Mononuclear cell (primary cell): Measurements from ENCODE around the gene HDAC4. TPM values are rescaled to one million over a fixed set of nuclear protein-coding genes. Genes with fewer than 3 reads are reported as not detected.

Experiments
- H3K27me3 ChIP-seq: 2 replicates; pipeline ENCODE4 v1.6.0; 2011; ENCODE audit warnings: low read length, control low read depth; ENCODE audit not compliant: insufficient read depth
- H3K4me1 ChIP-seq: 2 replicates; pipeline ENCODE4 v1.5.1; 2011; ENCODE audit warnings: mild to moderate bottlenecking, low read length, control low read depth; ENCODE audit not compliant: insufficient read depth
- H3K4me3 ChIP-seq: 2 replicates; pipeline ENCODE4 v1.5.1; 2011; ENCODE audit warnings: mild to moderate bottlenecking, low read length, moderate library complexity
- H3K9me3 ChIP-seq: 2 replicates; pipeline ENCODE4 v1.5.1; 2011; ENCODE audit warnings: low read depth, mild to moderate bottlenecking, control low read depth, low read length
- total RNA-seq: library from RNA; depleted of rRNA; stranded (reverse); fragments of >200 nt; gene quantifications from one replicate; pipeline ENCODE4 v1.2.3, GENCODE V29; 2012

HDAC4 gene
- total RNA-seq, 1 donor = 27.7 TPM

GRCh38 chr2:239245107-239245506, 155.7 kb downstream of the HDAC4 start:
- Histone ChIP-seq H3K4me1 (peaks cover 59% of the 10 kb centered on the region), H3K27me3 (no peaks in the 10 kb centered on the region), H3K9me3 (no peaks in the 10 kb centered on the region), H3K4me3 (no peak overlapping the region)

DNA sequence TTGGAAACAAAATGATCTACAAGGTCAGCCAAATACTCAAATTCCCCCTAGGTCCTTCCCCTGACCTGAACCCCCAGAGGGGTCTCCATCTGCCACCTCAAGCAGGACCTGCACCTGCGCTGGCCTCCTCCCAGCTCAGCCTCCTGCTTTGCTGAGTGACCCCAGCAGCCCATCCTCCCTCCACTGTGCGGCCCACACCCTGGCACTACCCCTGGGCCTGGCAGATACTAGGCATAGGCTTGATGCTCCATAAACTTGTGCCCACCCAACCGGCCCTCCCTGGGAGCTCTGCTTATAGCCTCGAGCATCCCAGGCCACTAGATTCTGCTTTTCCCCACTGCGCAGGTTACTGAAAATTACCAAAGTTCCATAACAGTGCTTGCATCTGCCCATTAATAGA, 156.2 kb downstream of the HDAC4 start:
- H3K4me1 ChIP-seq = peaks cover 59% of the 10 kb centered on the region
- H3K9me3 ChIP-seq = no peaks in the 10 kb centered on the region
- H3K4me3 ChIP-seq = no peak overlapping the region
- H3K27me3 ChIP-seq = no peaks in the 10 kb centered on the region

GRCh38 chr2:239241431-239241960, 159.3 kb downstream of the HDAC4 start:
- peaks cover 81% of the 10 kb centered on the region for H3K4me1 ChIP-seq
- no peaks in the 10 kb centered on the region for H3K9me3 ChIP-seq
- no peak overlapping the region for H3K4me3 ChIP-seq
- H3K27me3 ChIP-seq = no peaks in the 10 kb centered on the region

DNA sequence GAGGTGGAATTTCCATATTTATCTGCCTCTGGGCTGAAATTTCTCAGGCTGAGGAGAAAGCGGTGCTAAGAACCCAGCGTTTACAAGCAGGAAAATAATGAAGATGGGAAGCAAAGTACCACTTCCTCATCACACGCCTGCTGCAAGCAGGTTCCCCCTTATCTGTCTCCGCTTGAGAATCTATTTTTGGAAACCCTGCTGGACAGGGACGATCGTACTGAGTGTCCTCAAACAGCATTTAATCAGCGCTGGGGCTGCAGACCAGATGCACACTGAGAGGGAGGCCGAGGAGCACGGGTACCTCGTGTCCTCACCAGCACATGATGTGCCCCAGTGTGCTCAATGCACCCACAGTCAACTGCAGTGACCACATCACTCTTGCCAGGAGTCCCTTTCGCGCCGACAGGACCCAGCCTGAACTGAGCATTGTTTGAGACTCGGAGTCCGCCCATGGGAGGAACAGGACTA, 160.4 kb downstream of the HDAC4 start:
- peaks cover 91% of the 10 kb centered on the region for H3K4me1 ChIP-seq
- H3K27me3 ChIP-seq = no peaks in the 10 kb centered on the region
- H3K9me3 ChIP-seq = no peaks in the 10 kb centered on the region
- H3K4me3 ChIP-seq = no peak overlapping the region

DNA sequence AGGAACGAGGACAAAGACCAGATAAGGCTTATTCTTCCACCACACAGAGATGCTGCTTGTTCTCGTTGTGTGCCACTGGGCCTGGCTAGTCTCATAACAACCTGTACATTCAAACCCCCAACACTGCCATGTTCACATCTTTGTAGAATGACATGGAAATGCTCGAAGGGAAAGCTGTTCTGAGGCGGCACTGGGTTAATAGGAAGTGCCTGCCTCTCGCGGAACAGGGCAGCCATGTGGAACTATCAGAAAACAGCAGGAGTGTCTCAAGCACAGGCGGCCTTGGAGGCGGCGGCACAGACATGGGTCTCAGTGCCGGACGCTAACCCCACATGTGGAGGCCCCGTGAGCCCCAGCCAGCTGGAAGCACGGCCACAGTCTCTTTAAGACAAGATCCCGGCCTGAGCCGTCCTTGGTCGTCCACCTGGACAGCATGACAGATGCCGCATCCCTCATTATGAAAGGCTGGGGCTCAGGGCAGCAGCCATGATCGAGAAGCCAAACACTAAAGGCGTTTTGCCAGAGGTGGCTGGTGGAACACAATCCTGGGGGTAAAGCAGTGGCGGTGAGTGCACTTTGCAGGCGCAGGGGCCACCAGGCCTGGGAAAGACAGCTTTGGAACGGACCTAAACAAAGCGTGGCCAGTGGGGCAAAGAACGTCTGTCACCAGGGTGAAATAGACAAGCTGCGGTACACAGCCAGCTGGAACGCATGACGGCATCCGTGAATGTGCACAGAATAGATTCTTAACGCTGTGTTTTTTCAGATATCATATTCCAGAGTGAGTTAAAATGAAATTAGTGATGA, 161.0 kb downstream of the HDAC4 start:
- no peaks in the 10 kb centered on the region for H3K27me3 ChIP-seq
- peaks cover 93% of the 10 kb centered on the region for H3K4me1 ChIP-seq
- H3K9me3 ChIP-seq = no peaks in the 10 kb centered on the region
- no peak overlapping the region for H3K4me3 ChIP-seq

GRCh38 chr2:239238839-239239606, 161.8 kb downstream of the HDAC4 start:
- H3K4me1 ChIP-seq = peaks cover 93% of the 10 kb centered on the region
- no peaks in the 10 kb centered on the region for H3K27me3 ChIP-seq
- H3K4me3 ChIP-seq = no peak overlapping the region
- no peaks in the 10 kb centered on the region for H3K9me3 ChIP-seq

DNA sequence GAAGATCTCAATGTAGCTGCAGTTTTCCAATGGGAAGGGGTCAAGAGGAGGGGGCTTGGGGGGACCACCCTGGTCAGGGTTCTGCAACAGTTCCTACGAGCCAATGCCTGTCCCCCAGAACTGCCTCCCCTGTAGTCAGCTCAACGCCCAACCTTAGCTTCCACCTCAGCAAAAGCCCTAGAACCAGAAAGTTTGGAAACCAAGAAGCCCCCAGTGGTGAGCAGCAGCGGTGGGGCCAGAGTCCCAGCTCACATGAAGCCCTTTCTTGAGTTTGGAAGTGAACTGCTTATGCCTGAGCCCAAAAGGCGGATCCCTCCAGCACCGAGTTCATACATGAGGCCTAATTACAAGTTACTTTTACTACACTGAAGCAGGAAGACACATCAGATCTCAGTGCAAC, 162.4 kb downstream of the HDAC4 start:
- Histone ChIP-seq H3K27me3 (no peaks in the 10 kb centered on the region), H3K9me3 (no peaks in the 10 kb centered on the region), H3K4me3 (no peak overlapping the region), H3K4me1 (peaks cover 94% of the 10 kb centered on the region)

DNA sequence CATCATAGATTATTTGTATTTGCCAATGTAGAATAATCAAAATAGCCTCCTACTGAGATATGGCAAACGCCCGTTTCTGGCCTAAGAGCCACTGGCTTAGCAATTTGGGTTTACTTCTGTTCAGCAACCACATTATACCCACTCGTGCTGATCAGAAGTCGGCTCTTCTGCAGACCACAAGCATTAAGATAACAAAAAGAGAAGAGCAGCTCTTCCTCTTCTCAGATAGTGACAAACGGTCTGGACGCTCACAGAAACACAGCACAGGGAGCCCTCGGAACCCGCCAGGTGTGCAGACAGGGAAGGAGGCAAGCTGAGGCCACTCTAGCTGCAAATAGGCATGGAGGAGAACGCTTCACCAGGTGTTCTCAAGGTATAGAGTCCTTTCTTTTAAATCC, 164.0 kb downstream of the HDAC4 start:
- peaks cover 89% of the 10 kb centered on the region for H3K4me1 ChIP-seq
- H3K27me3 ChIP-seq = no peaks in the 10 kb centered on the region
- H3K4me3 ChIP-seq = no peak overlapping the region
- no peaks in the 10 kb centered on the region for H3K9me3 ChIP-seq

DNA sequence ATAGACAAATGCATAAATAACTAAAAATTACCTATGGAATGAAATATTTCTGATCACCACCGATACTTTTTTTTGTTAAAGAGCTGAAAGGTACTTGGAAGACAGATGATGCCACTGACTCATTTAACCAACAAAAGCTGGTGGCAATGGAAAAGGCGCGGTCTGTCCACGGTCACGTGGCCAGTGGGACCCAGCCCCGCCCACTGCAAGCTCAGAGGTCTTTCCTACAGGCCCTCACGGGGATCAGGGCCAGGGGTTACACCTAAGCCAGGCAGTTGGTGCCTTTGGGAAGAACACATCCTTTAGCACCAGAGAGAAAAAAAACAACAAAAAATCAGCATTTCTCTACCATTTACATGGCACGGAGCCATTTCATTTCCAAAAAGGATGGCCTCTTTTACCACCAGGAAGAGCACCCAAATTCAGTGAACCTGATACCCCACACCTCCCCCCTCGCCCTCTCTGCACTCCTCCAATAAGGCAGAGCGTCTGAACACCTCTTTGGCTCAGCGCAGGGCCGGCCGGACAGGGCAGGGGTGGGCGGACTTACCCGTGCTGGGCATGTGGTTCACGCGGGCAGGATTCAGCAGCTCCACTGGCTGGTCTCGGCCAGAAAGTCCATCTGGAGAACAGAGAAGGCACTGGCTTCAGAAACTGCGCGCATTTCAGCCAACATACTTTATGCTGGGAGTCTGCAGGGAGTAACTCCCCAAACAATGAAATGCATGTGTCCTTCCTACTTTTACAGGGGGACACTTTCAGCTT, 164.6 kb downstream of the HDAC4 start:
- peaks cover 89% of the 10 kb centered on the region for H3K4me1 ChIP-seq
- no peak overlapping the region for H3K4me3 ChIP-seq
- H3K27me3 ChIP-seq = no peaks in the 10 kb centered on the region
- H3K9me3 ChIP-seq = no peaks in the 10 kb centered on the region

DNA sequence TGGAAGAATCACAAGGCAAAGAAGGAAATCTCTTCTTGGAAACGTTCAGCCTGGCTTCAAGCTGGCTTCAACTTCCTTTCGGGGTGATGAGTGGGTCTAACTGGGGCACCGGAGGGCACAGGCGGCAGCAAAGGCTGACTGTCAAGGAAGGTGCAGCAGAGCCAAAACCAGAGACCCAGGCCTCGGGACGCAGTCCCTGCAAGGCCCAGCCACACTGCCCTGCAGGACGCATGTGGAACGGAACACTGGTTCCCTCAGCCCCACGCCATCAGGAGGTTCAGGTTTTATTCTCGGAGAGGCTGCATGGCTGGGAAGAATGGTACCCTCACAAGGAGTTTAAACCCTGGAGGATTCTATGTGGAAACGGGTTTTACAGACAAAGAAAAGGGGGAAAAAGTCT, 165.5 kb downstream of the HDAC4 start:
- Histone ChIP-seq H3K4me1 (peaks cover 89% of the 10 kb centered on the region), H3K27me3 (no peaks in the 10 kb centered on the region), H3K9me3 (no peaks in the 10 kb centered on the region), H3K4me3 (no peak overlapping the region)

- H3K9me3 ChIP-seq = no peaks in the 10 kb centered on the region
- no peaks in the 10 kb centered on the region for H3K27me3 ChIP-seq
- no peak overlapping the region for H3K4me3 ChIP-seq
- H3K4me1 ChIP-seq = peaks cover 89% of the 10 kb centered on the region
Observed at GRCh38 chr2:239234191-239235175, 166.3 kb downstream of the HDAC4 start.

GRCh38 chr2:239233576-239233975, 167.2 kb downstream of the HDAC4 start:
- Histone ChIP-seq H3K4me3 (no peak overlapping the region), H3K4me1 (peaks cover 86% of the 10 kb centered on the region), H3K27me3 (no peaks in the 10 kb centered on the region), H3K9me3 (no peaks in the 10 kb centered on the region)

GRCh38 chr2:239232195-239232578, 168.6 kb downstream of the HDAC4 start:
- Histone ChIP-seq H3K9me3 (no peaks in the 10 kb centered on the region), H3K4me3 (no peak overlapping the region), H3K4me1 (peaks cover 86% of the 10 kb centered on the region), H3K27me3 (no peaks in the 10 kb centered on the region)
